NCI-H2196 treated with DMSO at 0.1 percent for 48 hours (cell line): ENCODE data around the gene ROPN1L.
"Not testable (repeated sequence)": the region's sequence is repeated elsewhere in the genome, so short reads cannot be mapped to it uniquely, and the experiment has no call there.

ENCODE experiments used
- DNase-seq: peaks from one replicate; lab custom pipeline; 2025; ENCODE audit not compliant: unreplicated experiment; lab: John Stamatoyannopoulos, UW

The ROPN1L gene

GRCh38 chr5:10476878-10477277 lies 35.2 kb downstream of the ROPN1L start:
- no peak for DNase-seq

- no peak for DNase-seq
Observed at GRCh38 chr5:10477943-10478342, 36.3 kb downstream of the ROPN1L start.

DNA sequence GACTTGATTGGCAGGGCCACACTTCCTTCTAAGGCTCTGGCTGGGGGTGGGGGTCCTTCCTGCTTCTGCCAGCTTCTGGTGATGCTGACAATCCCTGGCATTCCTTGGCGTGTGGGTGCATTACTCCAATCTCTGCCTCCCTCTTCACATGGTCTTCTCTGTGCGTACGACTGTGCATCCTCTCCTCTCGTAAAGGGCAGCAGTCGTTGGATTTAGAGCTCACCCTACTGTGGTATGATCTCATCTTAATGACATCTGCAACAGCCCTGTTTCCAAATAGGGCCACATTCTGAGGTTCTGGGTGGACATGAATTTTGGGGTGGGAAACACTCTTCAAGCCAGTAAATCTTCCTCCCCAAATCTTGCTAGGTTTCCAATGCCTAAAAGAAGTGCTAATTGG lies 36.8 kb downstream of the ROPN1L start:
- DNase-seq = no peak

- no peak for DNase-seq
Observed at GRCh38 chr5:10479154-10479721, 37.6 kb downstream of the ROPN1L start.

GRCh38 chr5:10480237-10480985 lies 38.7 kb downstream of the ROPN1L start:
- DNase-seq = no peak

DNA sequence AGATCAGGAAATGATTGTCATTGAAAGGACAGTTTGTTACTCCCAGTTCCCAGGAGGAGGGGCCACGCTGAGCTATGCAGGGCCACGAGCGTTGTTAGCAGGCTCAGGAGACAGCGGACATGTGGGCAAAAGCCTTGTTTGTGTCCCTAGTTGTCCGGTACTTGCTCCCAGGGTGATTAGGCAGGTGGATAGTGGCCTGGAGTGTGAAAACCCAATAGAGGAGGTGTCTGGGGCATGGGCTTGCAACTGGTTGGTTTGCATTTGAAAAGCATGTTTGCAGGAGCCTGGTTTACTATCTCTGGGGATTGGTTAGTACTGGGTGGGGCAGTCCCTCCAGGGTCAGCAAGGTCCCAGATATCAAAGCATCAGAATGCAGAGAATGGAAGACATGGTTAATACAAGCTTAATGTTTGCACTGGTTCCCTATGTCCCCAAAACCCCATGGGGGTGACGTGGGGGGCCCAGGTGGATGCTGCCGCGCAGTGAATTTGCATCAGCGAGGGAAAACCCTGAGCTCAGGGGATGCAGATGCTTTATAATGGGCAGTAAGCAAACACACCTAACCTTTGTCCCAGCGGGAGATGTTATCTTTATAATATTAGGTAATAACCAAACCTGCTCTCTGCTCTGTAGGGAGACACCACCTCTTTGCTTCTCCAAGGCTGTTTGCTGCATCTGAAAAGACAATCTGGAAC lies 39.7 kb downstream of the ROPN1L start:
- no peak for DNase-seq

GRCh38 chr5:10482791-10483530 lies 41.3 kb downstream of the ROPN1L start:
- no peak for DNase-seq

DNA sequence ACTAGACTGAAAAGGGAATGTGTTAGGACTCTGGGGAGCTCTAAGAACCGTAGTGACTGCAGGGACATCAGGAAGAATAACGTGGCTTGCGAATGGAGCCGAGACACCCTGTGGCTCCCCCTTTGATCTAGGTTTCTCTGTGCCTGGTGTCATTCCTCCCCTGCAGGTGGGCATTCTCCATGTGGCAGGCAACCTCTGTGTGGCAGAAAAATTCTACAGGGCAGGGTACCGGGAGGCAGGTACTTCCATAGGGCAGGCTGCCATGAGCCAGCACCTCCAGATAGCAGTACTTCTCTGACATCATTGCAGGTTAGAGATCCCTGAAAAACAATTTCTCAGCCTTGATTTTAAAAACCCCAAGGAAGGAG lies 43.1 kb downstream of the ROPN1L start:
- DNase-seq = no peak

GRCh38 chr5:10485142-10485795 lies 43.6 kb downstream of the ROPN1L start:
- no peak for DNase-seq

DNA sequence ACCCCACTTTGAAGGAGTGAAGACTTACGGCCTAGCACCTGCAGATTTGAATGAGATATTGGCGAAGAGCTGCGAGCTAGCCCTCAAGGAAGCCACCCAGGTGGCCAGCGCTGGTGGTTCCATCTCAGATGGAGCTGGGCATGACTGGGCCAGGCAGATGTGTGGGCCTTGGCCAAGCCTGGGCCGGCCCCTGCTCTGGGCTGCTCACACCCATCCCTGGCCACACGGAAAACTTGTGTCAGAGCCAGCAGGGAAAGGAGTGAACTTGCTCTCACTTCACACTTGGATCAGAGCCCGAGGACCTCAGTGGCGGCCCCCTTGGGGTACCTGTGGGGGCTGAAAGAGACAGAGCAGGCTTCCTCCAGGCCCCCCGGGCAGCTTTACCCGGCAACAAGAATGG lies 44.2 kb downstream of the ROPN1L start:
- DNase-seq = no peak

DNA sequence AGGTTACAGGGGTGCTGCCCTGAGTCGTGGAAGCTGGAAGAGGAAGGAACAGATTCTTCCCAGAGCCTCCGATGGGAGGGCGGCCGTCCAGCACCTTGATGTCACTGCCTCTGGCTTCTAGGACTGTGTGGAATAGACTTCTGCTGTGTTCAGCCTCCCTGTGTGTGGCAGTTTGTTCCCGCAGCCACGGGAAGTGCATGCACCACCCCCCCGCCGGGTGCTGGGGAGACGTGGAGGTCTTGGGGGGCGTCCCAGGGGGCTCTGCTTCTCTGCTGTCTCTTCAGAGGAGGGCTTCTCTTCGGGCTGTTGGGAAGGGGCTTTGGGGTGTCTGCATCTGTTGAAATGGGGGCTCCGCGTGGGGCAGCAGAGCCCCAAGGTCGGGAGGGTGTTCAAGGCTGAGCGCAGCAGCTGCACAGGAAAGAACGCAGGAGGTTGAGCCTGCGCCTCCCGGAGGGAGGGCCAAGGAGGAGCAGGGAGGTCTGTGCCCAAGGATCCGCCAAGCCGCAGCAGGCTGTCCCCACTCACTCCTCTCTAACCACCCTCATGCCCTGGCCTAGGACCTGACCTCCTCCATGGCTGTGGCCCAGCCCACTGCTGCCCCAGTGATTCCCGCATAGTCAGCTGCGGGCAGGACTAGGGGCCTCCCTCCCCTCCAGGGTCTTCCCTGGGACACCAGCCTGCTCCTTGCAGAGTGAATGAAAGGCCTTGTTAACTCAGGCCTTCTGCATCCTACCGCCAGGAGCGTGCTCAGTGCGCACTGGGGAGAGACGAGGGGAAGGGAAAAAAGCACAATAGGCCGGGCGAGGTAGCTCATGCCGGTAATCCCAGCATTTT lies 45.0 kb downstream of the ROPN1L start:
- DNase-seq = no peak

DNA sequence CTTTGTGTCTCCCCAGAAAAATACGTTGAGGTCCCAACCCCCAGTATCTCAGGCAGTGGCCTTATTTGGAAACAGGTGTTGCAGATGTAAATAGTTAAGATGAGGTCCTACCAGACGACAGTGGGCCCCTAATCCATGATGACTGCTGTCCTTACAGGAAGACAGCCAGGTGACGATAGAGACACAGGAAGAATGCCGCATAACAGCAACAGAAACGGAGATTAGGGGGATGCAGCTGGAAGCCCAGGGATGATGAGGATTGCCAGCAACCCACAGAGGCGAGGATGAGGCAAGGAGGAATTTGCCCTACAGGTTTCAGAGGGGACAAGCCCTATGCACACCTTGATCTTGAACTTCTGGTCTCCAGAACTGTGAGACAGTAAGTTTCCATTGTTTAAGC lies 46.5 kb downstream of the ROPN1L start:
- DNase-seq = no peak

- DNase-seq = no peak
Observed at GRCh38 chr5:10489810-10490426, 48.2 kb downstream of the ROPN1L start.

DNA sequence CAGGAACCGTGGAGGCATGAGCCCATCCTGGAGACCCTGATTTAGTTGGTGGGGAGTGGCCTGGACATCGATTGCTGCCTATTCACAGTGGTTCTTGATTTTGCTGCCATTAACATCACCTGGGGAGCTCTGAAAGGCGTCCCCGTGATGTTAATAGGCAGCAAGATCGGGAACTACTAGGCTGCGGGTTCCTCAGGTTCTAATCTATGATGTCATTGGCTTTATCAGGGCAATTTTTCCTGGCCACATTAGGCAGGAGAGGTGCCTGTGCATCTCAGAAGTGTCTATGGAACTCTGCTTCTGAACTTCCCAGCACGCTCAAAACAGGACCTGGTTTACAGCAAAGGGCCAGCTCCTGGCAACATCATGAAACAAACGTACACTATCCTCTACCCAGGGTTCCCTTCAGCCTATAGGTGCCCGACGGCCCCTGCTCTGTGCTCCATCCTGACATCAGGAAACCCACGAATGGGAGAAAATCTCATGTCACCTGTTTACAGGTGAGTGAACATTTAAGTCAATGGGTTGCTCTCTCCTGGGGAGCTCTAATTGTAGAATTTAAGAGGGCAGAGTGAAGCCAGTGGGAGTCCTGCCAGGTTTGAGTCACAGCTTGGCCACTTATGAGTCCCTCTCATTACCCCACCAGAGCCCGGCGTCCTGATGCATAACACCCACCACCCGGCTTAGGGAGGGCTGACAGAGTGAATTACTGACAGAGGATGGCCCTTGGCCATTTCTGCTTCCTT lies 49.4 kb downstream of the ROPN1L start:
- no peak for DNase-seq

DNA sequence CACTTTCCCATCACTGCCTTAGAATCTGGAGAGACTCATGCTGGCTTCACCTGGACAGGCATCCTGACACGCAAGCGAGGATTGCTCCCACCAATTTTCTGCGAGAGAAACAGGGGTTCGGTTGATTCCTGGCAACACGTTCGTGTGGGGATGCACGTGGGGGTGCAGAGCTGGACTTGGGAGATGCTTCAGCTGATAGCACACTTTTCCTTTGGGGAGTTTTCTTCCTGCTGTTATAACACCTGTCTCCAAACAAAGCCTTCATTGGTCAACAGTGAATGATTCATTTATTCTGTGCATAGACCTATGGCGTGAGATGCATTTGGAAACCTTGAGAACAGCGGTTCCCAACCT lies 50.0 kb downstream of the ROPN1L start:
- no peak for DNase-seq

- no peak for DNase-seq
Observed at GRCh38 chr5:10493884-10494283, 52.2 kb downstream of the ROPN1L start.

DNA sequence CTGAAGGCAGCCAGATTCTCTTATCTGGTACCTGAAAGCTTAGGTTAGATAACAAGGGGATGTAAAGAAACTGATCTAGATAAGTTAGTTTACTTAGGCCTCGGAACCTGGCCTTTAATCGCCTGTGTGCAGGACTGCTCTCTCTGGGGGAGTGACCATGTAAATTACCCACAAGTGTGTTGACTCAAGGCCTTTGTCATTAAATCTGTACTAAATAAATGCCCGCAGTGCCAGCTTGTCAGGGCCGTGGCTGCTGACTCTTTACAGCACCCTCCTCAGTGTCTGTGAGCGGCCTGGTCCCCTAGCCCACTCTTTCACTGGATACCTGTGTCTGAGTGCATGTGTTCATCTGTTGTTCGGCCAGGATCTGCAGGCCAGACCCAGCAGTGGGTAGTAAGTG lies 52.8 kb downstream of the ROPN1L start:
- DNase-seq = not testable (repeated sequence)

DNA sequence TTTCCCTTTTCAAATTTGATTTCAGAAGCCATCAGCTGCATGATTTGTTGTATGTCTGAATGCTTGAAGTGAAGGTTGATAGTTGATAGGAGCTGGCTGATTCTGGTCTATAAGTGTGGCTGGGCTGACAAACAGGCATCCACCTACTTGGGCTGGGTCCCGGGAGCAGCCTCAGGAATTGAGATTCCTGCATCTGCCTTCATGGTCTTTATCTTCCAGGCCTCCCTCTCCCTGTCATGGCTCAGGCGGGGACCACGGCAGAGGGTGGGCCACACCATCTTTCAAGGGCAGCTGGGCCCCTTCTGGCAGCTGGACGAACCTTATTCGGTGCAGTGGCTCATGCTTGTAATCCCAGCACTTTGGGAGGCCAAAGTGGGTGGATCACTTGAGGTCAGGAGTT lies 55.9 kb downstream of the ROPN1L start:
- no peak for DNase-seq

DNA sequence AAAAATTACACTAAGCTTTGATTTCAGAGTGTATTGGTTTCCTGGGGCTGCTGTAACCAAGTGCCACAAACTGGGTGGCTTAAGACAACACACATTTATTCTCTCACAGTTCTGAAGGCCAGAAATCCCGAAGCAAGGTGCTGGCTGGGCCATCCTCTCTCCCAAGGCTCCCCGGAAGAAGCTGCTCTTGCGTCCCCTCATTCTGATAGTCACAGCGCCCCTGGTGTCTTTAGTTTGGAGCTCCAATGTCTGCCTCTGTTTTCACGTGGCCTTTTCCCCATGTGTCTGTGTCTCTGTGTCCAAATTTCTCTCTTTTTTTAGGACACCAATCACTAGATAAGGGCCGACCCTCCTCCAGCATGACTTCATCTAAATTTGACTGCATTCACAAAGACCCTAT lies 56.7 kb downstream of the ROPN1L start:
- DNase-seq = no peak
